GM18498 (cell line): ENCODE data around the gene MRE11.
"Not testable (repeated sequence)": the region's sequence is repeated elsewhere in the genome, so short reads cannot be mapped to it uniquely, and the experiment has no call there.

Source experiments
- ATAC-seq: cut with Tn5 transposase; IDR thresholded peaks from one replicate; pipeline ENCODE4 v1.9.1; 2021; ENCODE audit warnings: mild to moderate bottlenecking, moderate library complexity; ENCODE audit not compliant: unreplicated experiment

MRE11 gene

GRCh38 chr11:94433049-94433448 is 60.6 kb downstream of the MRE11 start:
- ATAC-seq, result no peak

- ATAC-seq, result no peak
These were observed 69.0 kb downstream of the MRE11 start for GRCh38 chr11:94424662-94425061.

- no peak for ATAC-seq
These were observed 69.6 kb downstream of the MRE11 start for GRCh38 chr11:94424011-94424410.

GRCh38 chr11:94423507-94423906 is 70.1 kb downstream of the MRE11 start:
- no peak for ATAC-seq

GRCh38 chr11:94418123-94418765 is 75.4 kb downstream of the MRE11 start:
- ATAC-seq, result no peak

- ATAC-seq, result no peak
These were observed 76.2 kb downstream of the MRE11 start for GRCh38 chr11:94417386-94417987.

GRCh38 chr11:94405062-94405833 is 88.4 kb downstream of the MRE11 start:
- ATAC-seq, result no peak

- ATAC-seq, result no peak
These were observed 91.3 kb downstream of the MRE11 start for GRCh38 chr11:94402355-94402754.

- no peak for ATAC-seq
These were observed 91.8 kb downstream of the MRE11 start for GRCh38 chr11:94401773-94402265.

- no peak for ATAC-seq
These were observed 92.5 kb downstream of the MRE11 start, which contains the start of gene GPR83 for GRCh38 chr11:94400839-94401772. Gene GPR83 (minus strand): TSS chr11:94401419. CDS start chr11:94401247, 172 bp downstream.

GRCh38 chr11:94400457-94400838 is 93.2 kb downstream of the MRE11 start:
- no peak for ATAC-seq

GRCh38 chr11:94400050-94400449 is 93.6 kb downstream of the MRE11 start:
- no peak for ATAC-seq

GRCh38 chr11:94398101-94398500 is 95.5 kb downstream of the MRE11 start:
- no peak for ATAC-seq

GRCh38 chr11:94396282-94396681 is 97.4 kb downstream of the MRE11 start:
- ATAC-seq, result no peak

- not testable (repeated sequence) for ATAC-seq
These were observed 101.7 kb downstream of the MRE11 start for GRCh38 chr11:94391937-94392336.

- ATAC-seq, result no peak
These were observed 114.0 kb downstream of the MRE11 start for GRCh38 chr11:94379613-94380012.

- ATAC-seq, result no peak
These were observed 116.8 kb downstream of the MRE11 start for GRCh38 chr11:94376841-94377240.

GRCh38 chr11:94370576-94370975 is 123.1 kb downstream of the MRE11 start:
- not testable (repeated sequence) for ATAC-seq
